Left lobe of liver (tissue), 2 donors: ENCODE results near the gene GREB1L. TPM values are rescaled to one million over a fixed set of nuclear protein-coding genes. Genes with fewer than 3 reads are reported as not detected.
"Not testable (repeated sequence)": the region's sequence is repeated elsewhere in the genome, so short reads cannot be mapped to it uniquely, and the experiment has no call there.

Source experiments
- ATAC-seq: fragments of 200-7000 bp; cut with Tn5 transposase; one replicate; pipeline ENCODE4 v1.9.1; 2020; ENCODE audit warnings: mild to moderate bottlenecking, moderate library complexity
- DNase-seq: peaks from one replicate; pipeline ENCODE4 v3.0.0-alpha.2; 2020; ENCODE audit warnings: low spot score
- total RNA-seq: library from RNA; stranded (reverse); gene quantifications from one replicate; pipeline ENCODE4 v1.2.1, GENCODE V29; 2021
- donor health status: DM: no; HTN: no; CAD: no; lungs with moderate emphysema.
- donor health status: DM: no; HTN: yes; CAD: no.

The GREB1L gene
- total RNA-seq, 1 donor from 2014 or later: 4.3 TPM

DNA sequence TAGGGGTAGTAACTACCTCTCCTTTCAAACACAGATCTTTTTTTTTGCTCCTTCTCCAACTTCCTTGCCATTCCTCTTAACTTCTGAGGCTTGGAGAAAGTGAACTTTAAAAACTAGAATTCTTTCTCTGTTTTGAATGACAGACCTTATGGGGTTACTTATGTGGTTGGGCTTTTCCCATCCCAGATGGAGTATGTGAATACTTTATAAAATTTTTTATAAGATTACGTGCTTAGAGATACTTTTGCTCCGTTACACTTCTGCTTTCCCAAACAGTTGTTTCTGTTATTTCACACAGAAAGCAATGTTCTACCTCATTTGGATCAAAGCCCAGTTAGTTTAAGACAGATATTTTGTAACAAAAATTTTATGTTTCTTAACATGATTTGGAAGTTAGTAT, 20.2 kb downstream of the GREB1L start:
- ATAC-seq (no peak), DNase-seq (no peak)

DNA sequence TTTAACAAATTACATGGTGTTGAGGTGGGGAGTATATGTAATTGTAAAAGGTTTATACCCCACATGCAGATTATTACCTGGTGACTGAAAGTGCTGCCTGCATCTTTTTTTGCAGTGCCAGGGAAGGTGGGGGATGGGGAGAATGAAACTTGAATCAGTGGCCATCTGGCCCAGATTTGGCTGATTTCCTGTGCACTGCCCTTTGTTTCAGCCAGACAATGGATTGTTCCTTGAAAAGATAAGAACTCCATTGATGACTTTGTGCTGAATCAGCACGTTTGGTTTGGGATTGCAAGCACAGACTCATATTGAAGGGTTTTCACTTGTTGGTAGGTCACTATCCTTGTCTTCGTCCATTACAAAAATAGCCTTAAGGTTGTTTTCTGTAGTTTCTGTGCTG, 20.9 kb downstream of the GREB1L start:
- ATAC-seq: no peak
- no peak for DNase-seq

DNA sequence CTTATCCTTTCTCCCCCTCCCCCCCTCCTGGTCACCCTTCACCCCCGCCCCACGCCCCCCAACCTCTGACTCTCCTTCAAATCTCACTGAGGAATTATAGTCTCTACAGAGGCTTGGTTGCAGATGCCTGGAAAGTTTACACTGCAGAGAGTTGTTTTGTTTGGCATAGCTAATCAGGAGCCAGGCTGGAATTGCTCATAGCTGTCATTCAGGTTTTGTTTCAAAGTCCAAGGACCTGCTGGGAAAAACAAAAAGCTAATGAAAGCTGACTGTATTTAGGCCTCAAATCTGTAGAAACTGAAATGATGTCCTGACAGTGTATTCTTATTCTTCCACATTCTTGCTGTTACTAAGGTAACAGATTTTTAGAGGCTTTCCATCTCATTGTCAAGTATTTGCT, 22.6 kb downstream of the GREB1L start:
- DNase-seq (peak; percentile 51), ATAC-seq (peak; percentile 99)

DNA sequence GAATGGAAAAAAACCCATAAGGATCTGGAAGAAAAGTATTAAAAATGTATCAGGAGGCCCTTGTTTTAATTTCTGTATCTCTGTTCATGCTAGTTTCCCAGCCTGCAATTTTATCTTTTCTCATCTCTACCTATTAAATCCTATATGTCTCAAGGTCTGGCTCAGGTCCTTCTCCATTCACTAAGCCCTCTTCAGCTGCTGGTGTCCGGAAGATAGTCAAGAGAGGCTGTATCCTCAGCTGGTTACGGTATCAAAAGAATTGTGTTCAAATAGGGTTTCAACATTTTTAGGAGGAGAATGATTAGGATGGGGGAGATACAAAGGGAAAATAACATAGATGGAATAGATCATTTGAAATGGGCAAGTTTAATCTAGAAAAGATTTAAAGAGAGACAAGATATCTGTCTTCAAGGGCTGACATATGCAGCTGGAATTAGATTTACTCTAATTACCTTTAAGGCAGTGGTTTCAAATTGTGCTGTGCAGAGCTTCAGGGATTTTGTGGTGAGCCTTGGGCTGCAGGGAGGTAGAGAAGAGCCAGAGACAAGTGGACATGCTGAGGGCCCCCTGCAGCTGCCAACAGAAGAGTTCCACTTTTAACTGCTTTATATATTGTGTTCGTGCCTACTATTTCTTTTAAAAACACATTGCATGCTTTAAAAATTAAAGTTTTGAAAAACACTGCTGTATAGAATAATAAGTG, 24.1 kb downstream of the GREB1L start:
- ATAC-seq: no peak
- no peak for DNase-seq

DNA sequence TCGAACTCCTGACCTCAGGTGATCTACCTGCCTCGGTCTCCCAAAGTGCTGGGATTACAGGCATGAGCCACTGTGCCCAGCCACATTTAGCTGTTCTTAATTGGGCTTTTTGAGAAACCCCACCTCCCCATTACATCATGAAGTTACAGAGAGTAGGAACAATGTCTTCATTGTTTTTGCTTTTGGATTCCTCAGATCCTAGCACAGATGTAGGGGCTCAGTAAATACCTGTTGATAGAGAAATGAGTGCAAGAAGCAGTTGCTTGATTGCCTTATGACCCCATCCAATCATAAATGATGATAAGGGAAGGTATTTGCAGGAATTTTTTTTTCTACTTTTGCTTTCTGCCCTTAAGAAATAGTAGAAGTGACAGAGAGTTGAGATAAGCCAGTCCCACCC, 25.4 kb downstream of the GREB1L start:
- DNase-seq (no peak), ATAC-seq (no peak)

DNA sequence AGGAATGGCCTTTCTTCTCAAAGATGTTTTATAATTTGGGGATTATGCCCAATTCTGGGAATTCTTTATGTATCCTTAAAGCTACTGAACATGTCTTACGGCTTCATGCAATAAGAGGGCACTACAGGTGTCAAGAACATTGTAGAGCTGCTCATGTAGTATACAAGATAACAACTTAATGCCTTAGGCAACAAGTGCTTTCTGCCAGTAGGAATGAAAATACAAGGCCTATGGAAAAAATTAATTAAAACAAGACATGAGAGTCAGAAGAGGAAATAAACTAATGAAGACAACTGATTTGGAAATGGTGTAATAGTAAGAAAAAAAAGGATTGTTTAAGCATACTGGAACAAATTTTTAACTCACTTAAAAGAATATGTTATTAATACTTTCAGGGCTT, 27.3 kb downstream of the GREB1L start:
- DNase-seq: no peak
- ATAC-seq: no peak

DNA sequence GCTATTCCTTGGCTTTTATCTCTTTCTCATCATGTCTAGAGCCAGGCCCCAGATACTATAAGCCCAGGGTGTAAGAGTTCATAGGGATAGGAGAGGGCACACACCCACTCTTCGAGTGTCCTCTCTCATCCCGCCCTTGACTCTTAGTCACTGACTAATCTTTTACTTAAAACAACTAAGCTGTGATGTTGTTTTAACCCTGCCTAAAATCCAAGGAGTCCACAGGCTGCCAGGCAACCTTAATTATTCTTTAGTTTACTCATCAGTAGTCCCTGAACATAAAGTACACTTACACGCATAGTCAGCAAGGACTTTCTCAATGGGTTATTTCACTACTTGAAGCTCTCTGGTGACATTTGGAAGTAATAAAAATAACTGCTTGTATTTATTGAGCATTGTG, 28.4 kb downstream of the GREB1L start:
- DNase-seq (no peak), ATAC-seq (no peak)

DNA sequence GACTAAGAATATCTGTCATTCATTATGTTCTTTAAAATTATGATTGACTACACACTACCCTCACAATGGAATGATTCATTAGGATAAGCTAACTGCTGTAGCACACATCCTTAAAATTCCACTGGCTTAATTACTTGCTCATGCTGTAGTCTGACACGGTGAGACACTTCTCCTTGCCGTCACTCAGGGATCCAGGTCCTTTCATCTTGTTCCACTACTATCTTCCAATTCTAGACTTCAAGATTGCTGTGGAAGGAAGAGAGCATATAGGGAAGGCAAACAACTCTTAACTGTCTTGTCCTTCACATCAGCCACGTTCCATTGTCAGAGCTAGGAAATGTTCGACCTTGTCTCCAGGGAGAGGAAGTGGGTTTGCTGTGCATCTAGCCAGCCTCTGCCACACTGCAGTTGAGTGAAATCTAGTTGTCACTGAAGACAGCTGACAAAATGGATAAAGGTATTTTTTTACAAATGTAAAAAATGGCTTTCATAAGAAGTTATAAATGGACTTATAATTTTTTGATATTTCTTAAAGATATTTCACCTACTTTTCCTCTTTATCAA, 30.1 kb downstream of the GREB1L start:
- ATAC-seq (no peak), DNase-seq (no peak)

DNA sequence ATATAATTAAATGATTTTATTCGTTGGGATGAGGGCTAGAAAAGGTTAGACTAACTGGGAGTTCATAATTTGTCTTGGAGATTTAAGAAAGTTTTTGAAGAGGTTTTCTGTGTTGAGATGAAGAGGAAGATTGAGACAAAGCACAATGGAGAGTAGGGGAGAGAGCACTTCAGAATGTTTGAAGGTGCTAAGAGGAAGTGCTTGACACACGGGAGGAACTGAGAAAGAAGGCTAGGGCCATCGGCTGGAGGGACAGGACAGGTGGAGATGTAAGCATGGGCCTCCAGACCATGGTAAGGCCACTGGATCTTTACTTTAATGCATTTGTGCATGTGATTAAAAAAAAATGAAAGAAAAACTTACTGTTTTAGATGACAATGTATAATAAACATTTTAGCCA, 31.5 kb downstream of the GREB1L start:
- ATAC-seq: no peak
- DNase-seq: no peak

DNA sequence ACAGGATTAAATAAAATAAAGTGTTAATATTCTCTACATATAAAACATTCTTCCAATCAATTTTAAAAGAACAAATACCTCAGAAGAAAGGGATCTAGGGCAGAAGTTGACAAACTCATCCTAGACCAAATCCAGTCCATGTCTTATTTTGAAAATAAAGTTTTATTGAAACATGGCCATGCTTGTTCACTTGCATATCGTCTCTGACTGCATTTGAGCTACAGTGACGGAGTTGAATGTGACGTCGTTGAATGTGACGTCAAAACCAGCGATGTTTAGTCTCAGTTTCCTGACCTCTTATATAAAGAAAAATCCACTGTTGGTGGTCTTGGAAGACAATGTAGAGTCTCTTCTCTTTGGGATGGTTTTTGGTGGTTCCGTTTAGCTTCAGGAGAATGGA, 33.6 kb downstream of the GREB1L start:
- DNase-seq: no peak
- ATAC-seq: no peak

DNA sequence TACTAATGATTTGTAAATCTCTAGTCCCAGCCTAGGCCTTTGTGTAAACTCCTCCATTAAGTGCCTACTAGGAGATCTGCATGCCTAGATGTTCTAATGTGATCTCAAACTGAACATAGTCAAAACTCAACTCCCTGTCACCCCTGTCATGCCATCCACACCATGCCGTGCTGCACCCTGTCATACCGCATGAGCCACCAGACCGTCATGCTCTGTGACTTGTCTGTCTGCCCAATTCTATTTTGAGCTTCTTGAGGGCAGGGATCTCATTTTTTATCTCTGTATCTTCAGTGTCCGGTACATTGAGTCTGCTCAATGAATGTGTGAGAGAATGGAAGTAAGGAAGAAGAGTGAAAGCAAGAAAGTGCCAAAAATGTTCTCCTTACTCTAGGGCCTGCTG, 35.5 kb downstream of the GREB1L start:
- DNase-seq (no peak), ATAC-seq (no peak)

DNA sequence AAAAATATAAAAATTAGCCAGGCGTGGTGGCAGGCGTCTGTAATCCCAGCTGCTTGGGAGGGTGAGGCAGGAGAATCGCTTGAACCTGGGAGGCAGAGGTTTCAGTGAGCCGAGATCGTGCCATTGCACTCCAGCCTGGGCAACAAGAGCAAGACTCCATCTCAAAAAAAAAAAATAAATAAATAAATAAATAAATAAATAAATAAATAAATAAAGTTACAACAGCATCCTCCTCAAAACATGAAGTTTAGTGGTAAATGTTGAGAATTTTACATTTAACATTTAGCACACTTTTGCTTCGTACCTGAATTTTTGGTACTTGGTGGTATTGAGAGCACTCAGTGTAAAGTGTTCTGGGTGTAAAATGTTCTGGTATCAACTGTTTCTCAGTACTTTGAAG, 36.2 kb downstream of the GREB1L start:
- not testable (repeated sequence) for ATAC-seq, DNase-seq

DNA sequence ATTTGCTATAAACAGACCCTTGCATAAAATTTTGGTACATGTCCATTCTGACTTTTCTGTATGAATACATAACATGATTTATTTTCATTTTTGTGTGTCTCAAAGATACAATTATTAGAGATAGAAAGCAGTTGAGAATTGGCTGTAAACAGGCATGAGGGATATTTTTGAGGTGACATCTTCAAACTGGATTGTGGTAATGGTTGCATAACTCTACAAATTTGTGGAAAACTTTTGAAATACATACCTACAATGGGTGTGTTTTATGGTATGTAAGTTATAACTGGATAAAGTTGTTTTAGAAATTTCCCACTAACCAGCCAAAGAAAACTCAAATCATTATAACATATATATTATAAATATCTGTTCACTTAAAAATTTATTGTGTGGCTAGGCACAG, 39.6 kb downstream of the GREB1L start:
- DNase-seq (no peak), ATAC-seq (no peak)

DNA sequence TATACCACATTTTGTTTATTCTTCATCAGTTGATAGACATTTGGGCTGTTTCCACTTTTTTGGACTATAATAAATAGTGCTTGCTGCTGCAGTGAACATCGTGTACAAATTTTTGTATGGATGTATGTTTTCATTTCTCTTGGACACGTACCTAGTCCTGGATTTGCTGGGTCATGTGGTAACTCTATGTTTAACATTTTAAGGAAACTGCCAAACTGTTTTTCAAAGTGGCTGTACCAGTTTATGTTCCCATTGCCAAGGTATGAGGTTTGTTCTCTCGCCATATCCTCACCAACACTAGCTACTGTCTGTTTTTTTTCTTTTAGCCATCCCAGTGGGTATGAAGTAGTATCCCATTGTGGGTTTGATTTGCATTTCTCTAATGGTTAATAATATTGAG, 42.5 kb downstream of the GREB1L start:
- DNase-seq: no peak
- ATAC-seq: no peak

DNA sequence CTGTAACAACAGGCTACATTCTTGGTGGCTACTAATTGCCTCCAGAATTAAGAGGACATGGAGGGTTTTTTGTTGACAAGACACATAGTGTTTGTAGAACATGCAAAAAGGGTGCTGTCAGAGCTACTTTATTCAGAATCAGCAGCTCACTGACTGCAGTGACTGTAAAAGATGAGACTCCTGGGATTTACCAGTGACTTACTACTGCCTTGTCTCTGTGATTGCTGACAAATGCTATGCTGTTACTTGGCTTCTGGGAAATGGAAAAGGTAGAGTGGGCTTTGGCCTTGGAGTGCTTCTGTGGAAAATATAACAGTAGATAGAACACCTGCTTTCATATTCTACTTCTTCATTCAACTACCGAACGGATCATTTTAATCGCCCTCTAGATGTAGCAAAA, 47.8 kb downstream of the GREB1L start:
- DNase-seq (no peak), ATAC-seq (no peak)

DNA sequence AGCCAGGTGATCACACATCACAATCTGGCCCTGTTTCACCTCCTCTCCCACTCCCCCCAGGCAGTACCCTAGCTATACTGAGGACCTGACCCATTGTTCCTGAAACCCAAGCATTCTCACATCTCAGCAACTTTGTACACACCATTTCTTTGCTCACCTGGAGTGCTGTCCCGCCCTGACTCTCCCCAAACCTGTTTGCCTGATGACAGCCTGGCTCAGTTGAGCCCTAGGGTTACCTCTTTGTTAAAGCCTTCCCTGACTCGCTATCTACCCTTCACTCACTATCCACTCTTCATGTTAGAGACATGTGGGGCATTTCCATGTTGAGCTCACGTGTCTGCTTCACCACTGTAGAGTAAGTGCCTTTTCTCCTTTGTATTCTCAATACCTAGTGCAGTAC, 49.1 kb downstream of the GREB1L start:
- DNase-seq (no peak), ATAC-seq (no peak)

DNA sequence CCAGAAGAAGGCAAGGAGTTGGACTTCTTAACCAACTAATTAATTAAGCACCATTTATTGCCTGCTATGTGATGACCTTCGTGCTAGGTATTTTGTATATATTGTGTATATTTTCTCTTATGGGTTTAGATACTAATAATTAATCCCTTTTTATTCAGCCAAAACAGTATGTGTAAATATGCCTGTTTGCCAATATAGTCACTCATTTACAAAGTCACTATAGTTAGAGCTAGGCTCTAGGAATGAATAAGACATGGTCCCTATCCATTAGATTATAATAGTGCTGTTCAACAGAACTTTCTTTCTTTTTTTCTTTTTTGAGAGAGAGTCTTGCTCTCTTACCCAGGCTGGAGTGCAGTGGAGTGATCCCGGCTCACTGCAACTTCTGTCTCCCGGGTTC, 51.4 kb downstream of the GREB1L start:
- DNase-seq: no peak
- peak; percentile 61 for ATAC-seq

DNA sequence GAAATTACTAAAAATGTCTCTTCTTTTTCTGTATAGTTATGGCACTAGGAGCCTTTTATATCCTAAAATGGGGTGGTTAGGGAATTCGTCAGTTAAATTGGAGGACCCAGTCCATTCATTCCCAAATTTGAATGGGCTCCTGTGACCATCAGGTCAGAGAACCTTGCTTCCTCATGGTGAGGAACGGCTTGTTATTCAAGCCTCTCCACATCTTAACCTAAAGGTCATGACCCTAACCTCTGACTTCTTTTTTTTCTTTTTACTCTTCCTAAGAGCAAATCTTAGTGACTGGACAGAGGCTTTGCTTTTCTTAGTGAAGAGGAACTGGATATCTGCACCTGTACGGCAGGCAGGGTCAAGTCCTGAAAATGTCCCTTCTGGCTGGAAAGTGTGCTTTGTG, 53.1 kb downstream of the GREB1L start:
- ATAC-seq: no peak
- no peak for DNase-seq

DNA sequence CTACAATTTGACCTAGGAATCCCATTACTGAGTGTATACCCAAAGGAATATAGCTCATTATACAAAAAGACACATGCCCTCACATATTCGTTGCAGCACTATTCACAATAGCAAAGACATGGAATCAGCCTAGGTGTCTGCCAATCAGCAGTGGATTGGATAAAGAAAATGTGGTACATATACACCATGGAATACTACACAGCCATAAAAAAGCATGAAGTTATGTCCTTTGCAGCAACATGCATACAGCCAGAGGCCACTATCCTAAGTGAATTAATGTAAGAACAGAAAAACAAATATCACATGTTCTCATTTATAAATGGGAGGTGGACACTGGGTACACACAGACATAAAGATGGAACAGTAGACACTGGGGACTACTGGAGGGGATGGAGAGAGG, 54.0 kb downstream of the GREB1L start:
- no peak for DNase-seq
- ATAC-seq: no peak

DNA sequence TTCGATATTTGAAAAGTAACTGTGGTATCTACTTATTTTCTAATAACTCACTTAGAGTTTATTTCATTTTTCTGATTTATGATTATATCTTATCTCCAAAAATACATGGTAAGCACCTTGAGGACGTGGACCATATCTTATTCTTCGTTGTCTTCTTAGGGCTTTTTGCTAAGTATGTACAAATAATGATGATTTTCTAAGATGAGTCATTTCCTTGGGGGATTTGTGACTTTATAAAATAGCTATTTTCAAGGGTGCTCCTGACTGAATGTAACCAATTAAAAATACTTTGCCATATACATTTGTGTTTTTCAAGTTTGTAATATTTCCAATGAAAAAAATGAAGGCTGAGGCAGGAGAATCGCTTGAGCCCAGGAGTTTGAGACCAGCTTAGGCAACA, 56.3 kb downstream of the GREB1L start:
- ATAC-seq (no peak), DNase-seq (no peak)

DNA sequence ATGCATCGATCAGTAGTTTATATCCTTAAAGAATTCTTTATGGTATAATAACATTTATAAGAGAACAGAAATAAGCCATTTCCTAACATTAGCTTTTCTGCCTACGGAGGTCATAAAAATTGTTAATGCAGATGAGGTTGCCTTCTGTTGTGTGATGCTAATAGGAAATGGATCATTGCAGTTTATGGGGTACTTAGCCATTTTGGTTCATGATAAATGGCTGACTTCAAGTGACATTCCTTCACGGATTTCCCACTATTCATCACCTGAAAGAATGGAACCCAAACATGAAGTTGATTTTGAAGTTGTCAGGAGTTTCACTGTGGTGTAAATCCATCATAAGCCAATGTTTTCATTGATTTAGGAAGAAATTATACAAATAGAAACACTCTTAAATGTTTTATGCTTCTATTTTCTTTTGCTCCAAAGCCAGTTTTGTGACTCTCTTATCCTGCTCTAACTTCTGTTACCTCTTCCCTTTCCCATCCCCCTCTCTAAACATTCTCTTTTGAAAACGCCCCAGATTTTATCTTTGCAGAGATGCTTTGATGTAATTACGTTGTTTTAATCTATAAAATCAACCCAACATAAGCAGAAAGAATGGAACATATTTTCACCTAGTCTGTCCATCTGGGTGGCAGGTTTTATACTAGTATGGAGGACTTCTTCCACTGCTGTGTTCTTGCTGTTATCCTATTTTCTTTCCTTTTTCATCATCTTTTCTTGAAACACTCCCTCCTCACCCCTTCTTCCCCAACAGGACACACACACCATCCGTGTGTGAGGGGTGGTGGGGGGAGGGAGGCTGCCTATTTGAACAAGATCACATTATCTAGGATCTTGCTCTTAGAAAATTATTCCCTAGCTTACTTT, 58.2 kb downstream of the GREB1L start:
- no peak for DNase-seq
- ATAC-seq: no peak

DNA sequence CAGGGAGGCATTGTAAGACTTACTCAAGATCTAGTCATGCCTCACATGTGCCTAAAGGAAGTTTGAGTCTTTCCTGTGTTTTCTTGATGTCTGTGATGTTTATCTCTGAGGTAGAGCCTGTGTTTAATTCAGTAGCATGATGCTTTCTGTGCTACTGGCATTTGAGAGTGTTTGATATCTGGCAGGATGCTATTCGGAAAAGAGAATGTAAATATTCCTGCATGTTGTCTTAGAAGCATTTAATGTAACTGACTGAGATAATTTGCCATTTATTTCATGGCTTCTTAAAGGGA, 58.8 kb downstream of the GREB1L start:
- DNase-seq (no peak), ATAC-seq (no peak)
